Measurements from ENCODE around the gene CYTH4.

Gene CYTH4

DNA sequence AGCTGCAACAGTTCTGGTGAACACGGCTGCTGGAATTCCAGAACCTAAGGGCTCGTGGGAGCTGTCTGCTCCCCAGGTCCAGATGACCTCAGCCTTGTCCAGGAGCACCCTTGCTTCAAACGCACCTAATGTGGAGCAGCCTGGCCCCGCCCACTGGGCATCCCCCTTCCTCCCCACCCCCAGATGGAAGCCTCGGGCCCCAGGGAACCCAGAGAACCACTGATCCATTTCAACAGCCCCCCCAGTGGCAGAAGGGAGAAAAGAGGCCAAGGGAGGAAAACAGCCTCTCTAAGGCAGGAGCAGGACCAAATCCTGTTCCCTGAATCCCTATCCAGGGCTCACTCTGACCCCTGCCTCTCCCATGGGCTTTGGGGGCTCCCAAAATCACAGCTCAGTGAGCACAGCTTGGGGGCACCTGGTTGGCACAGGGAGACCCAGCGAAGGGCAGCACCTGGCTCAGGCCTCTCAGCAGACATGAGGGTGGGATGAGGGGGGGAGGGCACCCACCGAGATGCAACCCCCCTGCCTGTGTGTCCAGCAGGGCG lies 1.2 kb downstream of the CYTH4 start:
- TF ChIP-seq GATA1 (IDR thresholded peaks at IDR 0.05; ENCODE audit: low read depth, low read length) (no peak), POLR2A (IDR thresholded peaks at IDR 0.05; ENCODE audit: low read length) (no peak)
- DNase-seq = no peak

DNA sequence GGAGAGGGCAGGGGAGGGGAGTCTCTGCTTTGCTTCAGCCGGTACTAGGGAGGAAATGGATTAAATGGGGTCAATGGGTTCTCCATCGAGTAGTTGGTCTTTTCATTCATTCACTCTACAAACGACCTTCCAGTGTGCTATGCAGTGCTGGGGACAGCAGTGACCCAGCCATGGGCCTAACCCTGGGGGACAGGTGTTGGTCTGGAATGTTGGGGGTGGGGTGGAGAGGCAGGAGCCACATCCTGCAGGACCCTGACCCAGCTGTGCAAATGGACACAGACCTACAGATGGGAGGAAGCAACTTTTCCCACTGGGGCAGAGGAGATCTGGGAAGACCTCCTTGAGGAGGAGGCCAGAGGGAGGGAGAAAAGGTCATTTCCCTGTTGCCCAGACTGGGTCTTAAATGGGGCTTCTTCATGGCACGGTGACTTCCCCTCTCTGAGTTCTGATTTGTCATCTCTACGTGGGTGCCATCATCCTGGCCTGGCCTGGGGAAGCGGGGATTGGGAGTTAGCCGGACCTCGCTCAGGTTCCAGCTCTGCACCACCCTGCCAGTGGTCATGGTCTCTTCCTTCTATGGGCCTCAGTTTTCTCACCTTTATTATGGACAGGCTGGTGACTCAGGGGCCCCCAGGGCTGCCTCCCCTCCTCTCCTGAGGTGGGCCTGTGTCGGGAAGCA lies 2.0 kb downstream of the CYTH4 start:
- no peak for DNase-seq
- no peak for TF ChIP-seq POLR2A (IDR thresholded peaks at IDR 0.05; ENCODE audit: low read length)
- no peak for TF ChIP-seq GATA1 (IDR thresholded peaks at IDR 0.05; ENCODE audit: low read depth, low read length)

DNA sequence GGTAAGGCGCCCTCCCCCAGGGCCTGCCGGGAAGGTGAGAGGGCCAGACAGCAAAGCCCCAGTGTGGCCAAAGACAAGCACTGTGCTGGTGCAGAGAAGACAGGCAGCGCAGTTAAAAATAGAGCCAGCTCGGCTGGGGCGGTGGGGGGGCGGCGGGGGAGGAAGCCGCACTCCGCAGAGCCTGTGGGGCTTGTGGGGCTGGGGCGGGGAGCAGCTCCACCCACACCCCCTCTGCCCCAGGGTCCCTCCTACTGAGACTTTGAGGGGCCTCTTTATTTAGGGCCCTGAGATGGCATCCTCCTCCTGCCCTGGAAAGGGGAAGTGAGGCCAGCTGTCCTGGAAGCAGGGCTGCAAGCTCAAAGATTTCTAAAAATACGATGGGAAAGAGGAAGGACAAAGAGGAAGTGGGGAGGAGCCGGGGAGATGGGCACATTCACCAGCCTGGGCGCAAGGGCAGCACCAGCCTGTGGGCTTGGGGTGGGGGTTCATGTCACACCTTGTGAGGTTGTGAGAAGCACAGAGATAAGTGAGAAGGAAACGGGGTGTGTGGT lies 2.6 kb downstream of the CYTH4 start:
- TF ChIP-seq POLR2A (IDR thresholded peaks at IDR 0.05; ENCODE audit: low read length) = no peak
- TF ChIP-seq GATA1 (IDR thresholded peaks at IDR 0.05; ENCODE audit: low read depth, low read length) = no peak
- no peak for DNase-seq

DNA sequence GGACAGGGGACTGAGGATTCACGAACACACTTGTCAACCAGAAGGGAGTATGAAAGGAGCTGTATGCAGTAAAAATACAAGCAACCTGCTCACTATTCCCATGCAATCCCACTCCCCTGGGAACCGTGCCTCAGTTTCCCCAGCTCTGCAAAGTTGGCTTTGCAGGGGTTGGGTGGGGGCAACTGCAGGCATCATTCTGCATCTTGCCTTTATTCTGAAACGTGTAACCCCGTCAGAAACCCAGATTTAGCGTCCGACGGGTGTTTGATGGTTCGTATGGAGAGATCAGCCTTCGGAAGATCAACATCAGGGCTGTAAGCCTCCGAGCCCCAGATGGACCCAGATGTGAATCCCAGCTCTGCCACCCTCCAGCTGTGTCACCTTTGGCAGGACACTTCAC lies 3.6 kb downstream of the CYTH4 start:
- TF ChIP-seq GATA1 (IDR thresholded peaks at IDR 0.05; ENCODE audit: low read depth, low read length) = no peak
- DNase-seq = no peak

DNA sequence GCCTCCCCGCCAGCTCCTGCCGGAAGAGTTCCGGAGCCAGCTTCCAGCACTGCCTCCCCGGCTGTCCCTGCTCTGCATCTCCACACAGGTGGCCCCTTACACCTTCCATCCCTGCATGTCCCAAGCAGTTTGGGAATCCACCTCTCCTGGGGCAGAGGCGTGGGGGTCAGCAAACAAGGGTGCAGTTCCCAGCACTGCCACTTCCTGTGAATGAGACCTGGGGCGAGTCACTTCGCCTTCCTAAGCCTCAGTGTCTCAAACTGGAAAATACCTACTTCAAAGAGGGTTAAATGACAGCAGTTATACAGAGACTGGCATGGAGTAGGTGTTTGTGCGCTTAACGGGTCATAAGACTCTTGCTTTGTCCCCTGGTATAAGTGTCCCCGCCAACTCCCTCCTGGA lies 5.2 kb downstream of the CYTH4 start:
- DNase-seq = no peak
- TF ChIP-seq POLR2A (IDR thresholded peaks at IDR 0.05; ENCODE audit: low read length) (no peak), GATA1 (IDR thresholded peaks at IDR 0.05; ENCODE audit: low read depth, low read length) (no peak)

DNA sequence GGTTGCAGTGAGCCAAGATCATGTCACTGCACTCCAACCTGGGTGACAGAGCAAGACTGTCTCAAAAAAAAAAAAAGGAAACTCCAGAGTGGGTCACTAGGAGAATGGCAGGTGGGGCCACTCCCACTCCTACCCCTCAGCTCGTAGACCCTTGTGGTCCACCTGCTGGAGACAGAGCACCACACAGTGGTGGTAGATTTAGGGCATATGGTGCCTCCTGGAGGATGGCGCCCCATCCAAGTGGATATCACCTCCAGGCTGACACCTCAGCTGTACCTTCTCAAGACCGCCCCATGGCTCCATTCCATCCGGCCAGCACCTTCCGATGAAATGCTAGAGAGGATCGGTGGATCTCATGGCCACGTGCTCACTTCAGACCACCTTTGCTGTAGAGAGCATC lies 6.2 kb downstream of the CYTH4 start:
- no peak for DNase-seq
- no peak for TF ChIP-seq POLR2A (IDR thresholded peaks at IDR 0.05; ENCODE audit: low read length)
- TF ChIP-seq GATA1 (IDR thresholded peaks at IDR 0.05; ENCODE audit: low read depth, low read length) = no peak

DNA sequence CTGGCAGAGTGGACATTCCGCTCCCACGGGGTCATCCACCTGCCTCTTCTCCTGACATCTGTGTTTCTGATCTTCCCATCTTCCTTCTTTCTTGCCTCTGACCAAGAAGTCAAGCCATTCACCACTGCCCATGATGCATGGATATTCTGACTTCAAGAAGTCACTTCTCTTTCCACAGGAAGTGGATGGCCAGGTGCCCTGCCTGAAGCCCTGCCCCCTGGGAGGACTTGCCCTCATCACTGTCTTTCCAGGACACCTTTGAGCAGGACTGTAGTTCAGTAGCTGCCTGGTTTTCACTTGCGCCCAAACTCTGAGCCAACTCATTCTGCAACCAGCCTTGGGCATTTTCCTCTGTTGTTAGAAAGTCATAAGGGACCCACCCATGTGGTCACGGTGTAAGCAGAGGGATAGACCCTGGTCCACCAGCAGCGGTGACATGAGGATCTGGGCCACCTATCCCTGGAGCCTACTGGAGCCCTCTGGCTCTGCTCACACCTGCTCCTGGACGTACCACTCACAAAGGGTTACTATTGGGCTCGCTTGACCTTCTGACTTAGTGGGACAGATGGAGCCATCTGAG lies 6.9 kb downstream of the CYTH4 start:
- no peak for DNase-seq
- no peak for TF ChIP-seq POLR2A (IDR thresholded peaks at IDR 0.05; ENCODE audit: low read length)
- no peak for TF ChIP-seq GATA1 (IDR thresholded peaks at IDR 0.05; ENCODE audit: low read depth, low read length)

DNA sequence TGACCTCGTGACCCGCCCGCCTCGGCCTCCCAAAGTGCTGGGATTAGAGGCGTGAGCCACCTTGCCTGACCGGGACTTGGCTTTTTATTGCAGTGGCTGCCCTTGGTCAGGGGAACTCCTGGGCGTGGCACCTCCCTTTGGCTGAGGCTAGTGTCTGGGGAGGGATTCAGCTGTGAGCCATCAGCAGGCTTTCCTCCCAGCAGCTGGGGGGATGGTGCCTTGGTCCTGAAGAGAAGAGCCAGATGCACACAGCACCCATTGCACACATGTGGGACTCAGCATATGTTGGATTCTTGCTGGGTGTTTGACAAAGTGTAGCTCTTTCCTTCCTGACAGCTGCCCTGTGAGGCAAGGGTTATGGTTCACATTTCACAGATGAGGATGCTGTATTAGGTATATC lies 8.4 kb downstream of the CYTH4 start:
- TF ChIP-seq POLR2A (IDR thresholded peaks at IDR 0.05; ENCODE audit: low read length) (no peak), GATA1 (IDR thresholded peaks at IDR 0.05; ENCODE audit: low read depth, low read length) (no peak)
- DNase-seq = no peak

DNA sequence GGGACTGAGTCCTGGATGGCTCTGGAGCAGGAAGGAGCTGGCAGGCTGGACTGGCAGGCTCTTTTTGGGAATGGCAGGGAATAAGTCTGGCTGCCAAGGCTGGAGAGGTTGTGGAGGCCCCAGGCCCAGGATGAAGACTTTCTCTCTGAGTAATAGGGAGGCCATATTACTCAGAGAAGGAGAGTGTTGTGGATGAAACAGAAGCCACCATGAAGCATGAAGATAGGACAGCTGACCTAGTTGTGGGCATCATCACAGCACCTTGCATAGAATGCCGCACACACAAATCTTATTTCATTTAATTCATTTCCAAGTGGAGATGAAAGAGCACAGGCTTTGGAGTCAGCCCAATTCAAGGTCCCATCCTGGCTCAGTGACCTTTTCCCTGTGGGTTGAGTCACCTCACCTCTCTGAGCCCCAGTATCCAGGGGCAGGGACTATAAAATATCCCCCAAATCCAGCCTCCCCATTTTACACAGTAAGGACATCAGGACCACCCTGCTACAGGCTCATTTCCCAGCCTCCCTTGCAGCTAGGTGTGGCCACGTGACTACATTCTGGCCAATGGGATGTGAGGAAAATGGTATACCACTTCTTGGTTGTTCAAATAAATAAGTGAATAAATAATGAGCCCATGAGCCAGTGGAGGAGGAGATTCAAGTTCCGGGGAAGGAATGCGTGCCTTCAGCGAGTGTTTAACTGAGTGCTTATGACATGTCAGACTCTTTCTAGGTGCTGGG lies 9.4 kb downstream of the CYTH4 start:
- TF ChIP-seq POLR2A (IDR thresholded peaks at IDR 0.05; ENCODE audit: low read length) = no peak
- TF ChIP-seq GATA1 (IDR thresholded peaks at IDR 0.05; ENCODE audit: low read depth, low read length) = no peak
- no peak for DNase-seq

DNA sequence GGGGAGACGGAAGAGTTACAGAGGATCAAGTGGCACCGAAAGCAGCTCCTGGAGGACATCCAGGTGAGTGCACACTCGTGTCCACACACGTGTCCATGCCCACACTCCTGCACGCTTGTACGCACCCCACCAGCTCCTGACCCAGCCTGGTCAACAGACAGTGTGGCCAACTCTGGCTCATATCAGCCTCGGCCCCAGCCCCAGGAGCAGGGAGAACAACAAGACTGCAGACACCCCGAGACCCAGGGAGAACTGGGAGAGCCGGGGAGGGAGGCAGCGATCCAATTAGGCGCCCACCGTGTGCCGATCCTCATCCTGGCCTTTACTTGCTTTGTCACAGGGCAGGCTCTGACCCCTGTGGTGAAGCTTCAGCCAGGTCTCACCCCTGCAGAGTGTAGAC lies 10.3 kb downstream of the CYTH4 start:
- TF ChIP-seq GATA1 (IDR thresholded peaks at IDR 0.05; ENCODE audit: low read depth, low read length) (no peak), POLR2A (IDR thresholded peaks at IDR 0.05; ENCODE audit: low read length) (no peak)
- DNase-seq = no peak

DNA sequence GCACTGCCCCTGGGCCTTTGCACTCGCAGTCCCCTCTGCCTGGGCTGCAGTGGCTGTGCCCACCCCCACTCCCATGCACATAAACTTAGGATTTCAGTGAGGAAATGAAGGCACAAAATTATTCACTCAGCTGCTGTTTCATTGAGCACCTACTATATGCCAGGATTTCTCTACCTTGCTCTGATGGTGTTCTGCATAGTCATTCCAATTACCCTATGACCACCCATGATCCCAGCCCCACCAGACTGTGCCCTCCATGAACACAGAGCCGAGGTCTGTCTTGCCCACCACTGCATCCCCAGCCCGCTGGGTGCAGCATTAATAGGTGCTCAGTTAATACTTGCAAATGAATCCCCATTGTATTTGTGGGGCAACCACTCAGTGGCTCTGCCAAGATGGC lies 10.9 kb downstream of the CYTH4 start:
- TF ChIP-seq GATA1 (IDR thresholded peaks at IDR 0.05; ENCODE audit: low read depth, low read length) (no peak), POLR2A (IDR thresholded peaks at IDR 0.05; ENCODE audit: low read length) (no peak)

DNA sequence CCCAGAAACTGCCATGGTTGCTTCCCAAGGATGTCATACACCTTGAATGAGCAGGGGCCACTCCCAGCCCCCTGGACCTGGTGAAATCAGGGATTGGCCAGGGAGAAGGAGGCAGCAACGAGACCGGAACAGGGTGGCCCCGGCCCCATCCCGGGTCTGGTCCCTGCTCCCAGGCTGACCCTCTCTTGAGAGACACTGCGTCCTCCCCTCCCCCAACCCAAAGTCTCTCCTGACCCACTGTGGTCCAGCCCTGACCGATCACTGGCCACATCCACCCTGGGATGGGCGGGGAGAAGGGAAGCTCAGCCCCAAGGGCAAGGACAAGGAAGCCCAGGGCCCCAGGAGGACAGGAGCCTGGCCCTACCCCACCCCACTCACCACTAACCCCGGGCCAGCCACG lies 12.4 kb downstream of the CYTH4 start:
- TF ChIP-seq POLR2A (IDR thresholded peaks at IDR 0.05; ENCODE audit: low read length) (no peak), GATA1 (IDR thresholded peaks at IDR 0.05; ENCODE audit: low read depth, low read length) (no peak)

More for the DNA sequence above, 10.9 kb downstream of the CYTH4 start:
- DNase-seq = no peak

DNA sequence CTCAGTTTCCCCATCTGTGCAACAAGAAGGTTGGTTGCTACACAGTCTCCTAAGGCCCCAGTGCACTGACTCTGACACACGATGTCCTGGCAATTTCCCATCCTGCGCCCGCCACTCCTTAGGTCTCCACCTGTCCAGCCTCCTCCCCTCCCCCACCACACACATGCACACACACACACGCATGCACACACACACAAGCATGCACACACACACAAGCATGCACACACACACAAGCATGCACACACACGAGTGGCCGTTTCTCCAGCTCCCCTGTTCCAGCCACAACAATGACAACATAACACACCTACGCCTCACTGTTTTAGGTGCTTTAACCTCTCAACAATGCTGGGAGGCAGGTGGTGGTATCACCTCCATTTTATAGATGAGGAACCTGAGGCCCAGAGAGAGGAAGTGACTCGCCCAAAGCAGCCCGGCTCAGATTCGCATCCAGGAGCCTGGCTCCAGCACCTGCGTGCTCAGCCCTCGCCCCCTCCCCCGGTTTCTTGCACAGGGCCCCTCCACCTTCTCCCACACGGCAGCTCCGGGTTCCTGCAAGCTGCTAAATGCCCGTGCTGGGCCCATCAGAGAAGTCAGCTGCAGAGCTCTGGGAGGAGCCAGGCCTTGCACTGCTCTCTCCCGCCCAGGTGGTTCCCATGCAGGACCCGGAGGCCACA lies 13.0 kb downstream of the CYTH4 start:
- no peak for TF ChIP-seq GATA1 (IDR thresholded peaks at IDR 0.05; ENCODE audit: low read depth, low read length)
- no peak for TF ChIP-seq POLR2A (IDR thresholded peaks at IDR 0.05; ENCODE audit: low read length)
- DNase-seq = no peak

More for the DNA sequence above, 12.4 kb downstream of the CYTH4 start:
- no peak for DNase-seq

DNA sequence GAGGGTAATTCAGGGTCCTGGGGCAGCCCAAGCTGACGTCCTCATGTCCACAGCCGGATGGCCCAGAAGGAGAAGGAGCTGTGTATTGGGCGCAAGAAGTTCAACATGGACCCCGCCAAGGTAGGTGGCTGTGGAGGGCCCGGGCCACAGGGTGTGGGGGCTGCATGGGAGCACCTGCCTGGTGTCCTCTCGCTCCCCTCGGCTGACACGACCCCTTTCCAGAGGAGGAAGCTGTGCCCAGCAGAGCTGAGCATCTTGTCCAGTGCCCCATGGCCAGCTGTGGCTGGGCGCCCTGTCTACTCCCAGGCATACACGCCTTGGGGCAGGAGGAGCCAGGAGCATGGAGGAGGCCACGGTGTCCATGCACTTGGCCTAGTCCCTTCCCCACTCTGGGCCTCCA lies 13.6 kb downstream of the CYTH4 start:
- TF ChIP-seq GATA1 (IDR thresholded peaks at IDR 0.05; ENCODE audit: low read depth, low read length) = no peak
- no peak for TF ChIP-seq POLR2A (IDR thresholded peaks at IDR 0.05; ENCODE audit: low read length)

More for the DNA sequence above, 13.6 kb downstream of the CYTH4 start:
- no peak for DNase-seq

Measured in erythroblast (primary cell).